ENCODE data around the gene PTPN13.

GRCh38 chr4:86769794-86770193 lies 175.7 kb downstream of the PTPN13 start:
- TF ChIP-seq, protein P1, sequence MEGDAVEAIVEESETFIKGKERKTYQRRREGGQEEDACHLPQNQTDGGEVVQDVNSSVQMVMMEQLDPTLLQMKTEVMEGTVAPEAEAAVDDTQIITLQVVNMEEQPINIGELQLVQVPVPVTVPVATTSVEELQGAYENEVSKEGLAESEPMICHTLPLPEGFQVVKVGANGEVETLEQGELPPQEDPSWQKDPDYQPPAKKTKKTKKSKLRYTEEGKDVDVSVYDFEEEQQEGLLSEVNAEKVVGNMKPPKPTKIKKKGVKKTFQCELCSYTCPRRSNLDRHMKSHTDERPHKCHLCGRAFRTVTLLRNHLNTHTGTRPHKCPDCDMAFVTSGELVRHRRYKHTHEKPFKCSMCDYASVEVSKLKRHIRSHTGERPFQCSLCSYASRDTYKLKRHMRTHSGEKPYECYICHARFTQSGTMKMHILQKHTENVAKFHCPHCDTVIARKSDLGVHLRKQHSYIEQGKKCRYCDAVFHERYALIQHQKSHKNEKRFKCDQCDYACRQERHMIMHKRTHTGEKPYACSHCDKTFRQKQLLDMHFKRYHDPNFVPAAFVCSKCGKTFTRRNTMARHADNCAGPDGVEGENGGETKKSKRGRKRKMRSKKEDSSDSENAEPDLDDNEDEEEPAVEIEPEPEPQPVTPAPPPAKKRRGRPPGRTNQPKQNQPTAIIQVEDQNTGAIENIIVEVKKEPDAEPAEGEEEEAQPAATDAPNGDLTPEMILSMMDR (IDR thresholded peaks at IDR 0.05; ENCODE audit: low read depth, low read length, poor library complexity, severe bottlenecking): no peak
- no peak for TF ChIP-seq EZH2phosphoT487 (IDR thresholded peaks at IDR 0.05; ENCODE audit: borderline replicate concordance, low read length)

Data from DOHH2 (cell line).